Measurements from ENCODE around the gene ZNF506. TPM values are rescaled to one million over a fixed set of nuclear protein-coding genes. Genes with fewer than 3 reads are reported as not detected.
A peak's percentile ranks its signal among the peaks of the same experiment; 100 is the strongest.
"Not testable (repeated sequence)": the region's sequence is repeated elsewhere in the genome, so short reads cannot be mapped to it uniquely, and the experiment has no call there.

ZNF506 gene
- 37.2 TPM for total RNA-seq

DNA sequence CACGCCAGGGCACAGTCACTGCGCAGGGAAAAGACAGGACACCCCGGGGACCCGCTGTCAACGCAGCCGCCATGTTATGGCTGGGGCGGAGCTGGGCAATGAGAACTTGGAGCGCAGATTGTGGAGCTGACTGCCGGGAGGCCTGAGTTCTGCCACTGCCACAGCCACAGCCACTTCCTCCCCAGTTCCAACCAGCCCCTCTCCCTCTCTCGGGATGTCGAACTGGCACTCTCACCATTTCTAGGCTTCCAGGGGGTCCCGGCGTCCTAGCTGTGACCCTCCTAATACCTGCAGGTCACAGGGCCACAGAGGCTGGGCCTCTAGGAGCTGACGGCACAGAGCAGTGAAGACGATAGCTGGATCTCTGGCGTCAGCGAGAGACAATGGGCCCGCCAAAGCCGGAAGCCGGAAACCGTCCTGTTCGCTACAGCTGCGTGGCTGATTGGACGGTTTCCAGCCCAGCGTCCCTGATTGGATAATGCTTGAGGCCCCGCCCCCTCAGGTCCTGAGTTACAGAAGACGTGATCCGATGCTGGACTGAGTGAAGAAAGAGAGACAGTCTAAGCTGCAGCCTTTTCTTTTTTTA is at the start of gene ZNF506:
ZNF506 (minus strand) TSS at position 385 of the 586 bp plus-strand sequence; CDS start at position 238, 147 bp downstream.
- intact Hi-C loops (cut with DNase I): no loop called here

DNA sequence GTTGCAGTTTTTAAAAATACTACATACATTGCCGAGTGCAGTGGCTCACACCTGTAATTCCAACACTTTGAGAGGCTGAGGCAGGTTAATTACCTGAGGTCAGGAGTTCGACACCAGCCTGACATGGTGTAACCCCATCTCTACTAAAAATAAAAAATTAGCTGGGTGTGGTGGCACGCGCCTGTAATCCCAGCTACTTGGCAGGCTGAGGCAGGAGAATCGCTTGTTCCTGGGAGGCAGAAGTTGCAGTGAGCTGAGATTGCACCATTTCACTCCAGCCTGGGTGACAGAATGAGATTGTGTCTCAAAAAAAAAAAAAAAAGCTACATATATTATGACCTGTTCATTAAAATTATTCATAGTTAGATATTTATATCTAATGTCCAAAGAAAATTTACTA is 48.5 kb upstream of the ZNF506 start:
- DNase-seq (ENCODE audit: low spot score); ATAC-seq; intact Hi-C loops (cut with DNase I): not testable (repeated sequence)

More for the DNA sequence above, at the start of gene ZNF506:
- peak; percentile 100 for DNase-seq (ENCODE audit: low spot score)
- ATAC-seq: peak; percentile 99

GRCh38 chr19:19866611-19867248 is 45.2 kb upstream of the ZNF506 start:
- no peak for ATAC-seq
- no peak for DNase-seq (ENCODE audit: low spot score)
- intact Hi-C loops (cut with DNase I): no loop called here

DNA sequence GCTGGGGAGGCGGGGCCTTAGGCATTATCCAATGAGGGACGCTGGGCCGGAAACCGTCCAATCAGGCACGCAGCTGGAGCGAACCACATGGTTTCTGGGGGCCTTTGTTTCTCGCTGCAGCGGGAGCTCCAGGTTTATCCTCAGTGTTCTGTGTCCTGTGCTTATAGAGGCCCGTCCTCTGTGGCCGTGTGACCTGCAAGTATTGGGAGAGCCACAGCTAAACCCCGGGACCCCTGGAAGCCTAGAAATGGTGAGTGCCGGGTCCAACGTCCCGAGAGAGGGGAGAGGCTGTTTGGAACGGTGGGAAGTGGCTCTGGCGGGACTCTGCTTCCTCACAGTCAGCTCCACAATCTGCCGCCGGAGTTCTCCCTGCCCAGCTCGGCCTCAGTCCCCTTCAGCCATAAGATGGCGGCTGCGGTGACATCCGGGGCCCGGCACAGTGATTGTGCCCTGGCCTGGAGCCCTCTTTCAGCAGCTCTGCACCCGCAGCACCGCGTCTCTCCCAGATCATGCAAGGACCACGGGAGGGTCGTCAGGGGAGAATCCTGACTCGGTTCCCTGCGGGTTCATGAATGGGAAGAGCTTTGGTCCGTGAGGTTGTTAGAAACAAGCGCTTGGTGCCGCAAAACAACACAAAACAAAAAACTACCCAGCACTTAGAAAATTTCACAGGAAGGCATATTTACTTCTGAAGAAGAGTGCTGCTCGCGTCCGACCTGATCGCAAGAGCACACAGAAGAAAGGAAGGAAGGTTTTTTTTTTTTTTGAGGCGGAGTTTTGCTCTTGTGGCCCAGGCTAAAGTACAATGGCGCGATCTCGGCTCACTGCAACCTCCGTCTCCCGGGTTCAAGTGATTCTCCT is 44.4 kb upstream of the ZNF506 start, which contains the start of gene ZNF253:
ZNF253 (plus strand) TSS at position 133 of the 861 bp plus-strand sequence; CDS start at position 248, 115 bp downstream.
- peak; percentile 100 for ATAC-seq
- intact Hi-C loops (cut with DNase I): no loop called here

DNA sequence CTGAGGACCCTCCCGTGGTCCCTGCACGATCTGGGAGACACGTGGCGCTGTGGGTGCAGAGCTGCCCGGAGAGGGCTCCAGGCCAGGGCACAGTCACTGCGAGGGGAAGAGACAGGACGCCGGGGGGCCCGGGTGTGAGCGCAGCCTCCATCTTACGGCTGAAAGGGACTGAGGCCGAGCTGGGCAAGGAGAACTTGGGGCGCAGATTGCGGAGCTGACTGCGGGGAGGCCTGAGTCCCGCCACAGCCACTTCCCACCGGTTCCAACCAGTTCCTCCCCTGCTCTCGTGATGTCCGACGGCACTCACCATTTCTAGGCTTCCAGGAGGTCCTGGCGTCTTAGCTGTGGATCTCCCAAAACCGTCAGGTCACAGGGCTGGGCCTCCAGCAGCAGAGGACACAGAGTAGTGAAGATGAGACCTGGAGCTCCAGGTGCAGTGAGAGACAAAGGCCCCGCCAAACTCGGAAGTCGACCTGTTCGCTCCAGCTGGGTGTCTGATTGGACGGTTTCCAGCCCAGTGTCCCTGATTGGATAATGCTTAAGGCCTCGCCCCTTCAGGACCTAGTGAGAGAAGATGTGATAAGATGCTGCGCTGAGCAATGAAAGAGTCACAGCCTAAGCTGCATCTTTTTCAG is 39.3 kb upstream of the ZNF506 start:
- ATAC-seq: no peak
- DNase-seq (ENCODE audit: low spot score): no peak
- intact Hi-C loops (cut with DNase I): no loop called here

More for the DNA sequence above, 44.4 kb upstream of the ZNF506 start, which contains the start of gene ZNF253:
- peak; percentile 98 for DNase-seq (ENCODE audit: low spot score)

DNA sequence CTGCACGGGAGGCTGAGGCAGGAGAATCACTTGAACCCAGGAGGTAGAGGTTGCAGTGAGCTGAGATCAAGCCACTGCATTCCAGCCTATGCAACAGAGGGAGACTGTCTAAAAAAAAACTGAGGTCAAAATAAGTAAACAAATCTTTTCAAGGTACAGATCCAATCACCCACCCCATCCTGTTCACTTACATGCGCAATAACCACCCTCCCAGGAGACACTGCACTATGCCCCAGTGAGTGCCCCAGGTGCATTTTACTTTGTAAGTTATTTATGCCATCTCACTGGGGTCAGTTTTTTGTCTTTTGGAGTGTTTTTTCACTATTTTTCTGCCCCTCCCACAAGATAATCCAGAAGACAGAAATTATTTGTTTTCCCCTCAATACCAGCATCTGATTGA is 37.2 kb upstream of the ZNF506 start:
- no peak for ATAC-seq
- intact Hi-C loops (cut with DNase I): no loop called here
- DNase-seq (ENCODE audit: low spot score): no peak

DNA sequence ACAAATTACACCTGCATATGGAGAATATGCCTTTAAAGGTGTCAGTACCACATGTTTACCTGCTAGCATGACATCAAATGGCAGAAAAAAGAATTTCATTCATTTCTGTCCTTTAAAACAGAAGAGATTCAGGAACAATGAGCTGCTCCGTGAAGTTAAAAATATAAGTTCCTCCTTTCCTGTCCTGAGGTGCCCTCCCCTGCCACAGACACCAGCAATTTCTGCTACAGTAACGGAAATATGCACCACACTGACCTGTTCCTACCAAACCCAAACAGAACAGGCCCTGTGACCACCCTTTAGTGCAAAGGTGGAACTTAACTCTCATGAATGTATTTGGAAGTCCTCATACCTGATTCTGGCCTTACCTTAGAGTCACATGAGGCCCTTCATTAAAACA is 30.2 kb upstream of the ZNF506 start:
- DNase-seq (ENCODE audit: low spot score); ATAC-seq; intact Hi-C loops (cut with DNase I): not testable (repeated sequence)

DNA sequence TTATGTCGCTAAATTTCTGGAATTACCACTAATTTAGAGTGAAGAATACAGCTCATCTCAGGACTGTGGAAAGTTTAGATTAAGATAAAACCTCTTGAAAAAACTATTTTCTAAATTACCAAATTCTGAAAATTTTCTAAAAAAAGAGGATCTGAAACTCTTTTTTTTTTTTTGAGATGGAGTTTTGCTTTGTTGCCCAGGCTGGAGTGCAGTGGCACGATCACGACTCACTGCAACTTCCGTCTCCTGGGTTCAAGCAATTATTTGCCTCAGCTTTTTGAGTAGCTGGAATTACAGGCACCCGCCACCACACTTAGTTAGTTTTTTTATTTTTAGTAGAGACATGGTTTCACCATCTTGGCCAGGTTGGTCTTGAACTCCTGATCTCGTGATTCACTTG is 27.5 kb upstream of the ZNF506 start:
- intact Hi-C loops (cut with DNase I): no loop called here
- ATAC-seq (no peak), DNase-seq (ENCODE audit: low spot score) (no peak)

DNA sequence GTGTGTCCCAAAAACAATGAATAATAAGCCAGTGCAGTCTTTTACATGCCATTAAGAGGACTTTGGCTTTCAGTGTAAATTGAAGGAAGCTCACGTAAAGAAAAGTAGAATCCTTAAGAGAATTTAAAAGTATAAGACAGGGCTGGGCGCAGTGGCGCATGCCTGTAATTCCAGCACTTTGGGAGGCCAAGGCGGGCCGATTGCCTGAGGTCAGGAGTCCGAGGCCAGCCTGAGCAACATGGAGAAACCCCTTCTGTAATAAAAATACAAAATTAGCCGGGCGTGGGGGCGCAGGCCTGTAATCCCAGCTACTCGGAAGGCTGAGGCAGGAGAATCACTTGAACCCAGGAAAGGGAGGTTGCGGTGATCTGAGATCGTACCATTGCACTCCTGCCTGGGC is 26.2 kb upstream of the ZNF506 start:
- intact Hi-C loops (cut with DNase I): no loop called here
- DNase-seq (ENCODE audit: low spot score) (no peak), ATAC-seq (no peak)

DNA sequence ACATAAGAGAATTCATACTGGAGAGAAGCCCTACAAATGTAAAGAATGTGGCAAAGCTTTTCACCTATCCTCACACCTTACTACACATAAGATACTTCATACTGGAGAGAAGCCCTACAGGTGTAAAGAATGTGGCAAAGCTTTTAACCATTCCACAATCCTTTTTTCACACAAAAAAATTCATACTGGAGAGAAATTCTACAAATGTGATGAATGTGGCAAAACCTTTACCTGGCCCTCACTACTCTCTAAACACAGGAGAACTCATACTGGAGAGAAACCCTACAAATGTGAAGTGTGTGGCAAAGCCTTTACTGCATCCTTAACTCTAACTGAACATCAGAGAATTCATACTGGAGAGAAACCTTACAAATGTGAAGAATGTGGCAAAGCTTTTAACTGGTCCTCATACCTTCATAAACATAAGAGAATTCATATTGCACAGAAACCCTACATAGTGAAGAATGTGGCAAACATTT is 14.0 kb upstream of the ZNF506 start:
- intact Hi-C loops (cut with DNase I): no loop called here
- DNase-seq (ENCODE audit: low spot score) (no peak), ATAC-seq (no peak)

DNA sequence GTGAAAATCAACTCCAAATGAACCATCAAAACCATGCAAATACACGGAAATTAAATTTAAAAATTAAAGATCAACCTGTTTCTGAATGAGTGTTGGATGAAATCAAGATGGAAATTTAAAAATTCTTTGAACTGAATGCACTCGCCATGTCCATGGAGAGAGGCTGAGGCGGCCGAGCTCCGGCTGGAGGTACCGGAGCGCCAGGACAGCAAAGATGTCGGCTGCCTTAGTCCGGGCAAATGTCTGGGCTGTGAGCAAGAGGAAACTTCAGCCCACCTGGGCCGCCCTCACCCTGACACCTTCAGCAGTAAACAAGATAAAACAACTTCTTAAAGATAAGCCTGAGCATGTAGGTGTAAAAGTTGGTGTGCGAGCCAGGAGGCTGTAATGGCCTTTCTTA is 5.3 kb upstream of the ZNF506 start:
- intact Hi-C loops (cut with DNase I): no loop called here
- ATAC-seq: no peak

GRCh38 chr19:19823916-19824315 is 2.4 kb upstream of the ZNF506 start:
- no peak for ATAC-seq
- intact Hi-C loops (cut with DNase I): no loop called here
- no peak for DNase-seq (ENCODE audit: low spot score)

More for the DNA sequence above, 5.3 kb upstream of the ZNF506 start:
- DNase-seq (ENCODE audit: low spot score): no peak

GRCh38 chr19:19821976-19822375 is 426 bp upstream of the ZNF506 start:
- intact Hi-C loops (cut with DNase I); DNase-seq (ENCODE audit: low spot score): not testable (repeated sequence)
- ATAC-seq: peak; percentile 9

GRCh38 chr19:19820774-19821320 is 703 bp downstream of the ZNF506 start:
- ATAC-seq: no peak
- intact Hi-C loops (cut with DNase I): no loop called here
- DNase-seq (ENCODE audit: low spot score): no peak

GRCh38 chr19:19817357-19817756 is 4.2 kb downstream of the ZNF506 start:
- intact Hi-C loops (cut with DNase I): no loop called here

DNA sequence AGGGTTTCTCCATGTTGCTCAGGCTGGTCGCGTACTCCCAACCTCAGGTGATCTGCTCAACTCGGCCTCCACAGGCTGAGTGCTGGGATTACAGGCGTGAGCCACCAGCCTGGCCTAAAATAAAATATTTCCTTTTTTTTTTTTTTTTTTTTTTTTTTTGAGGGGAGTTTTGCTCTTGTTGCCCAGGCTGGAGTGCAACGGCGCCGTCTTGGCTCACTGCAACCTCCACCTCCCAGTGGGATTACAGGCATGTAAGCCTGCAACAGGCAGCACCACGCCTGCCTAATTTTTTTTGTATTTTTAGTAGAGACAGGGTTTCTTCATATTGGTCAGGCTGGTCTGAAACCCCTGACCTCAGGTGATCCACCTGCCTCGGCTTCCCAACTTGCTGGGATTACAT is 4.9 kb downstream of the ZNF506 start:
- no peak for DNase-seq (ENCODE audit: low spot score)
- intact Hi-C loops (cut with DNase I): no loop called here
- ATAC-seq: peak; percentile 54

More at GRCh38 chr19:19817357-19817756, 4.2 kb downstream of the ZNF506 start:
- DNase-seq (ENCODE audit: low spot score) (no peak), ATAC-seq (no peak)

DNA sequence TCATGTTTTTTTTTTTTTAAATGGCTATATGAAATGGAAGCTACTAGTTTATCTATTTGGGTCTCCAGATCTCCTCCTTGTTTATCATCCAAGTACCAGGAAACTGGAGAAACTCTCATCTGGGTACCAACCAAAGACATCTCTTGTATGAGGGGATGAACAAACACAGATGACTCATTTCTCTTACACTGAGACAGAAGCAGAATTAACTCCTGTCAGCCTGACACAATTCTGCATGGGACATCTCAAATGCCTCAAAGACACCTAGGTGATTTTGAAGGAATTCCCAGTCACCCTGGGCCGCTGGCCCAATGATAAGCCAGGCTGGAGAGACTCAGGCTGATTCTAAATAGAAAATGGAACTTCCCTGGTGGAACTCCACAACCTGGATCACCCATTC is 9.6 kb downstream of the ZNF506 start:
- intact Hi-C loops (cut with DNase I); DNase-seq (ENCODE audit: low spot score); ATAC-seq: not testable (repeated sequence)

DNA sequence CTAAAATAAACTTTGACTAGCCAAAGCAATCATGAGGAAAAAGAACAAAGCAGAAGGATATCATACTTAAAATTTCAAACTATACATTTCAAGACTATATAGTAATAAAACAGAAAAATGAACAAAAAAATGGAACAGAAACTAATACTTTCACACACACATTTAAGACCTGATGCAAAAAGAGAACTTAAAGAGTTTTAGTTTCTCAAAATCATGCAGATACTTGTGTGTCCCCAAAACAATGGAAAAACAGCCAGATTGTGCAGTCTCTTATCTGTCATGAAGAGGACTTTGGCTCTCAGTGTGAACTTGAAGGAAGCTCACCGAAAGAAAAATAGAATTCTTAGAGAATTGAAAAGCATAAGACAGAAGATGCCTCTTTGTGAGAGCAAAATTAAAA is 16.1 kb downstream of the ZNF506 start:
- intact Hi-C loops (cut with DNase I): no loop called here
- no peak for DNase-seq (ENCODE audit: low spot score)
- no peak for ATAC-seq

DNA sequence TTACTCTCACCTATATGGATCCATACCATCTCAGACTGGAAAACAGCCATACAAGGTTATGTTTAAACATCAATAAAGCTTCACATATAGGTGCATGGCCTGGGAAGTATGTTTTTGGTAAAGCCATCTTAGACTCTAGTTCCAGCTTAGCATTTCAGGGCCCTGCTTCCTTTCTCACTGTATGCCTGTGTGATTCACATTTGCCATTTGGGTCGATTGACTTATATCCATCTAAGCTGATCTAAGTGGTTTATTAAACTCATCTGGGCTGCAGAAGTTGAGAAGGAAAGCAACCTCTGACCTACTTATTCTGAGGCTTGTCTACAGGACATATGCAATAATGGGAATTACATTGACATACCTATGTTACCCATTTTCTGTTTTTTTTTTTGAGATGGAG is 33.5 kb downstream of the ZNF506 start:
- no peak for DNase-seq (ENCODE audit: low spot score)
- ATAC-seq: no peak
- intact Hi-C loops (cut with DNase I): no loop called here

Data from sciatic nerve (tissue), 2 donors.